COLO829 (cell line): Measurements from ENCODE around the gene CCDC121.
A peak's percentile ranks its signal among the peaks of the same experiment; 100 is the strongest.
"Not testable (repeated sequence)": the region's sequence is repeated elsewhere in the genome, so short reads cannot be mapped to it uniquely, and the experiment has no call there.

Source experiments
- DNase-seq: peaks from one replicate; pipeline ENCODE4 v3.0.0; 2012; ENCODE audit warnings: low spot score

Gene CCDC121

DNA sequence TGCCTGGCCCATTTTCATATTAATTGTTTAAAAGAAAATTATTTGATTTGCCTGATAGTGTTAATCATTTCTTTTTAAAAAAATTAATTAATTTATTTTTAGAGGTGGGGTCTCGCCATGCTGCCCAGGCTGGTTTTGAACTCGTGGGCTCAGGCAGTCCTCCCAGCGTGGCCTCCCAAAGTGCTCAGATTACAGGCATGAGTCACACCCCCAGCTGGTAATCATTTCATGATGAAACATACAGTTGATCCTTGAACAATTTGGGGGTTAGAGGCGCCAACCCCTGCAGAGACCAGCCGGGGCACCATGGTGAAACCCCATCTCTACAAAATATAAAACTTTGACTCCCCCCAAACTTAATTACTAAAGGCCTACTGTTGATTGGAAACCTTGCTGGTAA lies 8.0 kb upstream of the CCDC121 start:
- no peak for DNase-seq

DNA sequence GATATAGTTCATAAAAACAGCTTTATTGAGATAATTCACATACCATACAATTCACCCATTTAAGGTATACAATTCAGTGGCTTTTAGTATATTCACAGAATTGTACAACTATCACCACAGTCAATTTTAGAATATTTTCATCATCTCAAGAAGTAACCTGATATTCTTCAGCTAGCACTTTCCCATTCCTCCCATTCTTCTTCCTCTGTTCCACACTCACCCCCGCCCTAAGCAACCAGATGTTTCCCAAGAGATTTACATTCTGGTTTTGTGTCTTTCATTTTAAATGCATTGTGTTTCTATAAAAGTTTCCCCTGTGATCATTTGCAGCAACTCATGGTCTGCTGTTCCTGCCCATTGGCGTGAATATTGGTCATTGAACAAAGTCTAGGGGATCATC lies 5.5 kb upstream of the CCDC121 start:
- no peak for DNase-seq

- DNase-seq = not testable (repeated sequence)
Observed at GRCh38 chr2:27630257-27630656, 1.4 kb upstream of the CCDC121 start.

- peak; percentile 25 for DNase-seq
Observed at GRCh38 chr2:27627963-27628766, 647 bp downstream of the CCDC121 start.

- not testable (repeated sequence) for DNase-seq
Observed at GRCh38 chr2:27626921-27627320, 1.9 kb downstream of the CCDC121 start.

GRCh38 chr2:27626323-27626722 lies 2.5 kb downstream of the CCDC121 start:
- DNase-seq = not testable (repeated sequence)

DNA sequence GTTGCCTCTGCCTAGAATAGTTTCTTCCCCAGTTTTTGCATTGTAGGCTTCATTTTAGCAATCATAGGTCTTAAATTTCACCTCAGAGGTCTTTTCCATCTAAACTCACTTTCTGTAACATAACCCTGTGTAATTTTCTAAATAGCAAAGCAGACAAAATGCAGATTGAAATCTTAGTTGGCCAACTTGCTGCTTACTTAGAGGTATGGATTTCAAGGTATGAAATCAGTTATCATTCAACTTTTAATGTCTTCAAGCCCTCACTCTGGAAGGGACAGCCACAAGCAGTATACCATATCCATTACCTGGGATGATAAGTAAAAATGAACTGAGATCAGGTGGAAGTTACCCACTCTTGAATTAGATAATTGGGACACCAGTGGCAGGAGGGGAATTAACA lies 3.9 kb downstream of the CCDC121 start:
- DNase-seq = no peak

- peak; percentile 57 for DNase-seq
Observed at GRCh38 chr2:27622921-27623384, 5.9 kb downstream of the CCDC121 start.

DNA sequence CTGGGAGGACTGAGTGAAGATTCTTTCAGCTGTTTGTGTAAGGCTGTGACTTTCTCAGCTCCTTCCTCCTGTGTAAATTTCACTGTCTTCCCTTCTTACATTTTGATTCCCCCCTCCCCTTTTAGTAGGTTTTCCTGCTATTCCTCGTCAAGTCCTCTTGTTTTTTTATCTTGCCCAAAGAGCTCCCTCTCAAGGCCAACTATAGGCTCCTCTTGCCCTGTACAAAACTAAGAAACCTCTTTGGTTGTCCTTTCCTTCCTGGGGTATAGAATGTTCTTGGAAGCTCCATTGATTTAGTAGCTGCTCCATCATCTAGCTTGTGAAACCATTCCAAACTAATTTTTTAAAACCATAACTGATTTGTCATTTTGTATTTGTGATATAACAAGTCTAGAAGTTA lies 7.3 kb downstream of the CCDC121 start:
- no peak for DNase-seq

DNA sequence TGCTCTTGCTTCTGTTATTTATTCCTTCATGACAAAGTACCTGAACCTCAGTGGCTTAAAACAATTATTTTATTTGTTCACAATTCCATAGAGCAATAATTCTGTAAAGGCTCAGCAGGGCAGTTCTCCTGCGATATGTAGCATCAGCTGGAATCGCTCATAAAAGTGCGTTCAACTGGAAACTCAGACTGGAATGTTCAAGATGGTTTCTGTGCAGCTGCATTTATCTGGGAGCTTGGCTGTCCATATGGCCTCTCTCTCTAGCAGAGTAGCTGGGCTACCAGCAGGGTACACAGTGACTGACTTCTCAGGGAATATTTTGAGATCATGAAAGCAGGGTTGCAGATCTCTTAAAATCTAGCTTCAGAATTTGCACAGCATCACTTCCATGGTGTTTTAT lies 13.5 kb downstream of the CCDC121 start:
- no peak for DNase-seq

GRCh38 chr2:27613985-27614384 lies 14.8 kb downstream of the CCDC121 start:
- no peak for DNase-seq

GRCh38 chr2:27606611-27607010 lies 22.2 kb downstream of the CCDC121 start:
- DNase-seq = no peak

GRCh38 chr2:27596627-27597026 lies 32.2 kb downstream of the CCDC121 start:
- DNase-seq = no peak

GRCh38 chr2:27595412-27595811 lies 33.4 kb downstream of the CCDC121 start:
- not testable (repeated sequence) for DNase-seq

- not testable (repeated sequence) for DNase-seq
Observed at GRCh38 chr2:27594020-27594703, 34.6 kb downstream of the CCDC121 start.

DNA sequence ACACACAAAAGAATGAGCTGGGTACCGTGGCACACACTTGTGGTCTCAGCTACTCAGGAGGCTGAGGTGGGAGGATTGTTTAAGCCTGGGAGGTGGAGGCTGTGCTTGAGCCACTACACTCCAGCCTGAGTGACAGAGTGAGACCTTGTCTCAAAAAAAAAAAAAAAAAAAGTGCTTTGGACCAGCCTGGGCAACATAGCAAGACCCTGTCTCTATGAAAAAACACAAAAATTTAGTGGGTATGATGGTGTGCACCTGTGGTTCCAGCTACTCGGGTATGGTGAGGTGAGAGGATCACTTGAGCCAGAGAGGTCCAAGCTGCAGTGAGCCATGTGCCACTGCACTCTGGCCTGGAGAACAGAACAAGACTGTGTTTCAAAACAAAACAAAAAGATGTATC lies 35.6 kb downstream of the CCDC121 start:
- DNase-seq = no peak

DNA sequence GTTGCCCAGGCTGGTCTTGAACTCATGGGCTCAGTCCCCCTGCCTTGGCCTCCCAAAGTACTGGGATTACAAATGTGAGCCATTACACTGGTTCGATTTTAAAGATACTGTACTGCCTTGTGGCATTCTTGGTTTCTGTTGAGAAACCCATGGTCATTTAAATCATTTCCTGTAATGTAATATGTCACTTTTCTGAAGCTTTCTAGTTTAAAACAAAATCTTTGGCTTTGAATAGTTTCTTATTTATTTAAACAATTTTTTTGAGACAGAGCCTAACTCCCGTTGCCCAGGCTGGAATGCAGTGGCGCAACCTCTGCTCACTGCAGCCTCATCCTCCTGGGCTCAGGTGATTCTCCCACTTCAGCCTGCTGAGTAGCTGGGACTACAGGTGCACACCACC lies 37.1 kb downstream of the CCDC121 start:
- DNase-seq = no peak

DNA sequence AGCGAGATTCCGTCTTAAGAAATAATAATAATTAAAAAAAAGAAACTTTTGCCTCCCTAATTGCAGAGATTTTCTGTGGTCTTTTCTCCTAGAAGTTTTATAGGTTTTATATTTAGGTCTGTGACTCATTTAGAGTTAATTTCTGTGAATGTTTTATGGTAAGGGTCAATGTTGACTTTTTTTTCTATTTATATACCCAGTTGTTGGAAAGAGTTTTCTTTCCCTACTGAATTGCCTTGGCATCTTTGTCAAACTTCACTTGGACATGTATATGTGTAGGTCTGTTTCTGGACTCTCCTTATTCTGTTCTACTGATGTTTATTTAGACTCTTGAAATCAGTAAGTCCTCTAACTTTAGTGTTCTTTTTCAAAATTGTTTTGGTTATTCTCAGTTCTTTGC lies 40.5 kb downstream of the CCDC121 start:
- DNase-seq = no peak

DNA sequence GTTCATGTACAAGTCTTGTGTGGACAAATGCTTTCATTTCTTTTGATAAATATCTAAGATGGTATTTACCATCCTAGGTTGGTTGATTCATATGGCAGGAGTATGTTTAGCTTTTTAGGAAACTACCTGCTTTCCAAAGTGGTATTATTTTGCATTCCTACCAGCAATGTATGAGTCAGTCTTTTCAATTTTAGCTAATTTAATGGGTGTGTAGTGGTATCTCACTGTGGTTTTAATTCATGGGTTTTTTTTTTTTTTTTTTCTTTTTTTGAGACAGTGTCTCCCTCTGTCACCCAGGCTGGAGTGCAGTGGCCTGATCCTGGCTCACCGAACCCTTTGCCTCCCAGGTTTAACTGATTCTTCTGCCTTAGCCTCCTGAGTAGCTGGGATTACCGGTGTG lies 41.8 kb downstream of the CCDC121 start:
- no peak for DNase-seq

DNA sequence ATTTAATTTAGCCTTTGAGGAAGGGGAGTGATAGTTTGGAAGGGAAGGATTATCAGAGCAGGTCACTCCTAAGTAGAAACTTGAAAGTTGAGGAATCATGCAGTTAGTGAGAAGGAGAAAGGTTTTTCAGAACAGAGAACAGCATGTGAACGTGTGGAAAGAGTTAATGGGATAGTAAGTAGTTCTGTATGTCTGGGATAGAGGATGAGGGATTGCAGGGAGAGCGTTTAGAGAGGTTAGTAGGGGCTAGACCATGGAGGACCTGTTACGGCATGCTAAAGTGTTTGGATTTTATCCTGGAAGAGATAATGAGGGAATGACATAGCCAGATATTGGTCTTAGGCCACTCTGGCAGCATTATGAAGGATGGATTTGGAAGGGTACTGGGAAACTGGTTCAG lies 44.2 kb downstream of the CCDC121 start:
- no peak for DNase-seq

- no peak for DNase-seq
Observed at GRCh38 chr2:27583390-27583915, 45.4 kb downstream of the CCDC121 start.

GRCh38 chr2:27582695-27583389 lies 46.0 kb downstream of the CCDC121 start, which contains the start of gene ZNF512:
TSS of gene ZNF512 (plus strand) at chr2:27583042. CDS start at chr2:27583113, 71 bp downstream.
- DNase-seq = peak; percentile 70
